Measurements from ENCODE around the gene RBL1. TPM values are rescaled to one million over a fixed set of nuclear protein-coding genes. Genes with fewer than 3 reads are reported as not detected.

Gene RBL1
- total RNA-seq = 1 to 10 TPM; 8.2 to 9.7 TPM

GRCh38 chr20:37095599-37096414, at the start of gene RBL1:
TSS of gene RBL1 (minus strand) at chr20:37095997. CDS start at chr20:37095928, 69 bp downstream.
- H3K4me3 ChIP-seq = peak within 1 kb of the TSS; percentile 67 to 75
- WGBS = under 1% methylated on average over 51 of the region's 58 CpGs

GRCh38 chr20:37144856-37145404, 49.1 kb upstream of the RBL1 start:
- intact Hi-C loops (cut with DNase I) = no loop called here
- no peak for DNase-seq (ENCODE audit: low spot score)
- no peak overlapping the region for H3K4me3 ChIP-seq
- 89% methylated on average over 8 of the region's 8 CpGs for WGBS
- no peaks in the 10 kb centered on the region for H3K9me3 ChIP-seq
- no peak for TF ChIP-seq CTCF (IDR thresholded peaks at IDR 0.05)
- TF ChIP-seq POLR2AphosphoS5 (IDR thresholded peaks at IDR 0.05) = no peak
- no peak for TF ChIP-seq POLR2A (IDR thresholded peaks at IDR 0.05)
- no peak overlapping the region for H3K27ac ChIP-seq
- H3K27me3 ChIP-seq (replicated peaks; ENCODE audit: insufficient read depth) = no peaks in the 10 kb centered on the region
- H3K4me1 ChIP-seq (replicated peaks) = no peaks in the 10 kb centered on the region
- H3K36me3 ChIP-seq = no peaks in the 10 kb centered on the region

More at GRCh38 chr20:37095599-37096414, at the start of gene RBL1:
- TF ChIP-seq POLR2AphosphoS5 (IDR thresholded peaks at IDR 0.05) = peak; percentile 90
- TF ChIP-seq POLR2A (IDR thresholded peaks at IDR 0.05) = peak; percentile 41
- TF ChIP-seq CTCF (IDR thresholded peaks at IDR 0.05) = peak in 3 of 4 experiments; percentile 39 to 52 (median 45)
- peak; percentile 78 for DNase-seq (ENCODE audit: low spot score)
- Histone ChIP-seq H3K27ac (peak within 1 kb of the TSS; percentile 59 to 64), H3K4me1 (replicated peaks) (no peaks in the 10 kb centered on the region), H3K27me3 (replicated peaks; ENCODE audit: insufficient read depth) (no peaks in the 10 kb centered on the region), H3K9me3 (no peaks in the 10 kb centered on the region), H3K36me3 (no peaks in the 10 kb centered on the region)
- intact Hi-C loops (cut with DNase I) = no loop called here

GRCh38 chr20:37142708-37143107, 46.9 kb upstream of the RBL1 start:
- Histone ChIP-seq H3K36me3 (no peaks in the 10 kb centered on the region), H3K27me3 (replicated peaks; ENCODE audit: insufficient read depth) (no peaks in the 10 kb centered on the region), H3K4me1 (replicated peaks) (no peaks in the 10 kb centered on the region), H3K4me3 (no peak overlapping the region), H3K9me3 (no peaks in the 10 kb centered on the region), H3K27ac (no peak overlapping the region)
- intact Hi-C loops (cut with DNase I) = no loop called here
- no peak for TF ChIP-seq POLR2AphosphoS5 (IDR thresholded peaks at IDR 0.05)
- TF ChIP-seq CTCF (IDR thresholded peaks at IDR 0.05) = no peak
- TF ChIP-seq POLR2A (IDR thresholded peaks at IDR 0.05) = no peak
- 59% methylated on average over 3 of the region's 3 CpGs for WGBS
- DNase-seq (ENCODE audit: low spot score) = no peak

GRCh38 chr20:37137547-37137946, 41.8 kb upstream of the RBL1 start:
- WGBS = 86% methylated on average over 4 of the region's 4 CpGs
- H3K27me3 ChIP-seq (replicated peaks; ENCODE audit: insufficient read depth) = no peaks in the 10 kb centered on the region
- no peaks in the 10 kb centered on the region for H3K36me3 ChIP-seq
- DNase-seq (ENCODE audit: low spot score) = no peak
- no peak overlapping the region for H3K4me3 ChIP-seq
- intact Hi-C loops (cut with DNase I) = no loop called here
- no peaks in the 10 kb centered on the region for H3K4me1 ChIP-seq (replicated peaks)
- H3K27ac ChIP-seq = no peak overlapping the region
- H3K9me3 ChIP-seq = no peaks in the 10 kb centered on the region
- TF ChIP-seq POLR2AphosphoS5 (IDR thresholded peaks at IDR 0.05) = no peak
- no peak for TF ChIP-seq POLR2A (IDR thresholded peaks at IDR 0.05)
- no peak for TF ChIP-seq CTCF (IDR thresholded peaks at IDR 0.05)
